ENCODE measurements around the gene ABHD11. TPM values are rescaled to one million over a fixed set of nuclear protein-coding genes. Genes with fewer than 3 reads are reported as not detected.

ABHD11 gene
- polyA plus RNA-seq, 2 donors, result 22.6 to 28.3 TPM

DNA sequence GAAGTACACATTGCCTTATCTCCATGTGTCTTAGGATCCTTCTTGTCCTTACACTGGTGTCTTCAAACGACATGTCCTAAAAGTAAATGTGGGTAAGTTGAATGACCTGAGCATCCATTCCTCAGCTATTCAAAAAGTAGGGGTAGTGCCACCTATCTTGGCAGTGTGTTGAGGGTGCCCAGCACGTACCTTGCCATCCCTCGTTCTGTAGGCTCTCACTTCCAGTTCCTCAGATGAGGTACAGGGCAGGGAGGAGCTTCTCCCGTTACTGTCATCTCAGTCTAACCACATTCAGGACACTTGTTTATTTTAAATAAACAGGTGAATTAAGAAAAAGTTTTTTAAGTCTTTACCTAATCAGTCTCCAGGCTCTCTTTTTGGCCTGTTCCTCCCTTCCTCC is 42.2 kb downstream of the ABHD11 start:
- 84% methylated on average over 4 of the region's 4 CpGs for WGBS, 2 donors
- H3K36me3 ChIP-seq (ENCODE audit: control insufficient read depth in 2 of 2, insufficient read depth in 2 of 2, low read length in 1 of 2), result peaks cover 30 to 57% of the 10 kb centered on the region in 2 donors

DNA sequence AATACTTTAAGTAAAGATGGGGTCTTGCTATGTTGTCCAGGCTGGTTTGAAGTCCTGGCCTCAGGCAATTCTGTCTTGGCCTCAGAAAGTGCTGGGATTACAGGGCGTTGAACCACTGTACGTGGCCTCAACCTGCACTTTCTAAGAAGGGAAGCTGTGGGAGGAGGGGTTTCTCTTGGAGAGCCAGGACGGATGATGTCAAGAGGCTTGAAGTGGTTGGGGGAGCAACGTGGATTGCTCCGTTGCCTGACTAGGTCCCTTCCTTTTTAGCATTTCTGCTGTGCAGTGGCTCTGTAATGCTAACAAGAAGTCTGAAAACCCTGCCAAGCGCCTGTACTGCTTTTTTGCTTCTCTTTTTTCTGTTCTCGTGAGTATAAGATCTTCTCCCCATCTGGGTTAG is 48.0 kb downstream of the ABHD11 start:
- Histone ChIP-seq H3K9me3 (ENCODE audit: control insufficient read depth in 2 of 2, insufficient read depth in 1 of 2, low read depth in 1 of 2, low read length in 1 of 2) (peaks cover 0 to 2% of the 10 kb centered on the region in 2 donors), H3K36me3 (ENCODE audit: control insufficient read depth in 2 of 2, insufficient read depth in 2 of 2, low read length in 1 of 2) (peaks cover 21 to 39% of the 10 kb centered on the region in 2 donors), H3K4me3 (ENCODE audit: low read depth in 1 of 2, low read length in 2 of 2) (no peak overlapping the region), H3K27ac (ENCODE audit: low read depth in 2 of 2, low read length in 1 of 2) (no peak overlapping the region), H3K27me3 (ENCODE audit: control insufficient read depth in 1 of 2, insufficient read depth in 2 of 2, low read length in 2 of 2) (no peaks in the 10 kb centered on the region), H3K4me1 (ENCODE audit: control insufficient read depth in 2 of 2, insufficient read depth in 2 of 2, low read length in 1 of 2) (peaks cover 0 to 2% of the 10 kb centered on the region in 2 donors)
- 80 to 83% methylated on average over 7 of the region's 7 CpGs for WGBS, 2 donors

More for the DNA sequence above, 42.2 kb downstream of the ABHD11 start:
- peaks cover 0 to 2% of the 10 kb centered on the region in 2 donors for H3K9me3 ChIP-seq (ENCODE audit: control insufficient read depth in 2 of 2, insufficient read depth in 1 of 2, low read depth in 1 of 2, low read length in 1 of 2)
- no peak overlapping the region for H3K27ac ChIP-seq (ENCODE audit: low read depth in 2 of 2, low read length in 1 of 2)
- no peaks in the 10 kb centered on the region for H3K27me3 ChIP-seq (ENCODE audit: control insufficient read depth in 1 of 2, insufficient read depth in 2 of 2, low read length in 2 of 2)
- H3K4me1 ChIP-seq (ENCODE audit: control insufficient read depth in 2 of 2, insufficient read depth in 2 of 2, low read length in 1 of 2), result peaks cover 0 to 2% of the 10 kb centered on the region in 2 donors
- no peak overlapping the region for H3K4me3 ChIP-seq (ENCODE audit: low read depth in 1 of 2, low read length in 2 of 2)

GRCh38 chr7:73688288-73688687 is 50.3 kb downstream of the ABHD11 start:
- H3K4me1 ChIP-seq (ENCODE audit: control insufficient read depth in 2 of 2, insufficient read depth in 2 of 2, low read length in 1 of 2), result peaks cover 2 to 4% of the 10 kb centered on the region in 2 donors
- H3K4me3 ChIP-seq (ENCODE audit: low read depth in 1 of 2, low read length in 2 of 2), result no peak overlapping the region
- H3K9me3 ChIP-seq (ENCODE audit: control insufficient read depth in 2 of 2, insufficient read depth in 1 of 2, low read depth in 1 of 2, low read length in 1 of 2), result no peaks in the 10 kb centered on the region
- H3K36me3 ChIP-seq (ENCODE audit: control insufficient read depth in 2 of 2, insufficient read depth in 2 of 2, low read length in 1 of 2), result peaks cover 7 to 21% of the 10 kb centered on the region in 2 donors
- WGBS, 2 donors, result 91 to 94% methylated on average over 8 of the region's 8 CpGs
- H3K27me3 ChIP-seq (ENCODE audit: control insufficient read depth in 1 of 2, insufficient read depth in 2 of 2, low read length in 2 of 2), result no peaks in the 10 kb centered on the region
- H3K27ac ChIP-seq (ENCODE audit: low read depth in 2 of 2, low read length in 1 of 2), result no peak overlapping the region

Other genes with a start within 250 kb of the ABHD11 start
- gene BAZ1B, start 216.5 kb downstream of the ABHD11 start, polyA plus RNA-seq, result 10 to 100 TPM; 10.9 to 11.8 TPM
- gene BCL7B, start 181.1 kb downstream of the ABHD11 start, polyA plus RNA-seq, result 10 to 100 TPM; 30.0 to 43.5 TPM
- 10 to 100 TPM in 1 of 2 donors, 1 to 10 TPM in 1; 7.6 to 13.7 TPM for gene TBL2, start 160.2 kb downstream of the ABHD11 start, polyA plus RNA-seq
- 1 to 10 TPM; 2.5 to 4.5 TPM for gene MLXIPL, start 114.3 kb downstream of the ABHD11 start, polyA plus RNA-seq
- under 1 TPM; 0.45 to 0.75 TPM for gene VPS37D, start 71.0 kb downstream of the ABHD11 start, polyA plus RNA-seq
- 1 to 10 TPM; 3.9 to 6.1 TPM for gene DNAJC30, start 55.3 kb downstream of the ABHD11 start, polyA plus RNA-seq
- 10 to 100 TPM; 39.9 to 43.5 TPM for gene BUD23, start 55.2 kb downstream of the ABHD11 start, polyA plus RNA-seq
- 1 to 10 TPM; 1.6 to 2.4 TPM for gene STX1A, start 19.1 kb downstream of the ABHD11 start, polyA plus RNA-seq
- gene CLDN3, start 31.5 kb upstream of the ABHD11 start, polyA plus RNA-seq, result under 1 TPM; 0.14 to 0.26 TPM
- 100 to 1,000 TPM; 124 to 233 TPM for gene CLDN4, start 92.2 kb upstream of the ABHD11 start, polyA plus RNA-seq
- gene METTL27, start 103.7 kb upstream of the ABHD11 start, polyA plus RNA-seq, result 1 to 10 TPM in 1 of 2 donors, under 1 TPM in 1; 0.45 to 1.1 TPM
- not detected for gene TMEM270, start 122.4 kb upstream of the ABHD11 start, polyA plus RNA-seq

All from esophagus (tissue), 2 donors.